Sigmoid colon (tissue), 7 donors: ENCODE results near the gene MOG. TPM values are rescaled to one million over a fixed set of nuclear protein-coding genes. Genes with fewer than 3 reads are reported as not detected.
A peak's percentile ranks its signal among the peaks of the same experiment; 100 is the strongest.

Experiments
- DNase-seq: peaks from one replicate; pipeline ENCODE4 v3.0.0-alpha.2; 2019
- H3K27ac ChIP-seq, 4 donors: fragments of 200-600 bp; sonication (generic); one replicate each; pipeline ENCODE4 v1.5.1; 2016 to 2019; ENCODE audit warnings: mild to moderate bottlenecking in 1 of 4
- H3K27me3 ChIP-seq, 3 donors: fragments of 200-600 bp; sonication (generic); one replicate each; pipeline ENCODE4 v1.5.1; 2019; ENCODE audit warnings: mild to moderate bottlenecking in 1 of 3
- H3K36me3 ChIP-seq, 4 donors: fragments of 200-600 bp; sonication (generic); one replicate each; pipeline ENCODE4 v1.5.1; 2016 to 2019
- H3K4me1 ChIP-seq, 4 donors: fragments of 200-600 bp; sonication (generic); one replicate each; pipeline ENCODE4 v1.5.1; 2017 to 2019
- H3K4me3 ChIP-seq, 4 donors: fragments of 200-600 bp; sonication (generic); one replicate each; pipeline ENCODE4 v1.5.1; 2017 to 2019; ENCODE audit warnings: mild to moderate bottlenecking in 2 of 4, moderate library complexity in 1 of 4
- H3K9me3 ChIP-seq, 4 donors: fragments of 200-600 bp in 3 of 4; sonication (generic) in 3 of 4; one replicate each; pipeline versions ENCODE4 v1.5.1 to v1.6.1; 2013 to 2019
- CTCF ChIP-seq, 4 experiments: fragments of 450-650 bp in 3 of 4; fragments of 200-600 bp in 1 of 4; IDR thresholded peaks; one replicate each; pipeline ENCODE4 v1.5.1; 2016 to 2019; ENCODE audit warnings: antibody characterized with exemption in 4 of 4, mild to moderate bottlenecking in 3 of 4, moderate library complexity in 2 of 4
- EP300 ChIP-seq, 4 donors: sonication (generic); formaldehyde crosslinking; IDR thresholded peaks; one replicate each; pipeline ENCODE4 v1.6.1; 2017; ENCODE audit warnings: antibody characterized with exemption in 4 of 4
- POLR2A ChIP-seq, 2 donors: fragments of 450-650 bp; IDR thresholded peaks; one replicate each; pipeline ENCODE4 v1.6.1; 2016; ENCODE audit warnings: antibody characterized with exemption in 2 of 2, mild to moderate bottlenecking in 2 of 2, moderate library complexity in 2 of 2
- POLR2AphosphoS5 ChIP-seq, 4 donors: sonication (generic); formaldehyde crosslinking; IDR thresholded peaks; one replicate each; pipeline ENCODE4 v1.6.1; 2017; ENCODE audit warnings: antibody characterized with exemption in 4 of 4
- WGBS, 2 donors: extraction: QIAGEN DNeasy Blood & Tissue Kit; methylation state at CpG; one replicate each; pipeline ENCODE4 v1.1.7; 2013; 5-methylcytosine and 5-hydroxymethylcytosine counted together
- intact Hi-C: fragments of 100-400 bp; cut with DNase I; formaldehyde crosslinking; loops from one replicate; pipeline ENCODE4 v1.15.1; 2023
- polyA plus RNA-seq, 3 donors: library from polyadenylated mRNA; stranded (reverse); fragments of 200-250 nt; gene quantifications; one replicate each; pipeline ENCODE4 v1.2.3, GENCODE V29; 2013
- total RNA-seq, 4 donors: library from RNA; depleted of rRNA; stranded (reverse); fragments of >200 nt; gene quantifications; one replicate each; pipeline ENCODE4 v1.1.0, GENCODE V29; 2016
- donor health status: healthy with polysubstance abuse.
- donor health status: Bipolar disorder and iron deficiency.
- donor health status: healthy.

Gene MOG
- total and polyA plus RNA-seq, 7 donors: 0.22 TPM; not detected in 6

- Histone ChIP-seq H3K4me3 (no peak overlapping the region), H3K4me1 (peaks cover 0 to 43% (median 40%) of the 10 kb centered on the region in 4 donors), H3K9me3 (no peaks in the 10 kb centered on the region), H3K27me3 (no peaks in the 10 kb centered on the region), H3K27ac (no peak overlapping the region), H3K36me3 (no peaks in the 10 kb centered on the region)
- intact Hi-C loops: loop anchor here (10.0 kb wide), 1 partner anchor 435 kb away; the partner anchor contains the start of genes POLR1H and PPP1R11
- 84 to 85% methylated on average over 2 of the region's 2 CpGs for WGBS, 2 donors
- DNase-seq: no peak
- no peak for TF ChIP-seq CTCF (IDR thresholded peaks at IDR 0.05)
Observed at GRCh38 chr6:29629571-29629970, 27.3 kb upstream of the MOG start.

- 87 to 91% methylated on average over 9 of the region's 9 CpGs for WGBS, 2 donors
- Histone ChIP-seq H3K4me3 (no peak overlapping the region), H3K27me3 (no peaks in the 10 kb centered on the region), H3K36me3 (no peaks in the 10 kb centered on the region), H3K4me1 (peaks cover 0 to 43% (median 40%) of the 10 kb centered on the region in 4 donors), H3K27ac (no peak overlapping the region), H3K9me3 (no peaks in the 10 kb centered on the region)
- intact Hi-C loops: loop anchor here (5.0 kb wide), 1 partner anchor 117 kb away; no protein-coding TSS in a partner anchor
- TF ChIP-seq CTCF (IDR thresholded peaks at IDR 0.05) (no peak), POLR2A (IDR thresholded peaks at IDR 0.05) (no peak), POLR2AphosphoS5 (IDR thresholded peaks at IDR 0.05) (no peak), EP300 (IDR thresholded peaks at IDR 0.05) (no peak)
- no peak for DNase-seq
Observed at GRCh38 chr6:29630315-29630714, 26.6 kb upstream of the MOG start.

- TF ChIP-seq CTCF (IDR thresholded peaks at IDR 0.05) (no peak), POLR2A (IDR thresholded peaks at IDR 0.05) (no peak), POLR2AphosphoS5 (IDR thresholded peaks at IDR 0.05) (no peak), EP300 (IDR thresholded peaks at IDR 0.05) (no peak)
- WGBS, 2 donors: 59 to 61% methylated on average over 14 of the region's 14 CpGs
- H3K27me3 ChIP-seq: no peaks in the 10 kb centered on the region
- no peak for DNase-seq
- H3K9me3 ChIP-seq: no peaks in the 10 kb centered on the region
- peaks cover 0 to 43% (median 40%) of the 10 kb centered on the region in 4 donors for H3K4me1 ChIP-seq
- peak overlapping the region in 1 of 4 donors; percentile 90 for H3K27ac ChIP-seq
- intact Hi-C loops: loop anchor here (5.0 kb wide), 1 partner anchor 116 kb away; no protein-coding TSS in a partner anchor
- no peaks in the 10 kb centered on the region for H3K36me3 ChIP-seq
- H3K4me3 ChIP-seq: peak overlapping the region in 1 of 4 donors; percentile 81
Observed at GRCh38 chr6:29631209-29631810, 25.6 kb upstream of the MOG start.

- WGBS, 2 donors: 3% methylated on average over 52 to 53 of the region's 53 CpGs
- Histone ChIP-seq H3K27ac (peak overlapping the region; percentile 88 to 90 (median 89)), H3K4me3 (peak overlapping the region; percentile 76 to 89 (median 79)), H3K36me3 (no peaks in the 10 kb centered on the region), H3K4me1 (peaks cover 0 to 43% (median 38%) of the 10 kb centered on the region in 4 donors), H3K27me3 (no peaks in the 10 kb centered on the region), H3K9me3 (no peaks in the 10 kb centered on the region)
- no peak for TF ChIP-seq EP300 (IDR thresholded peaks at IDR 0.05)
- TF ChIP-seq POLR2AphosphoS5 (IDR thresholded peaks at IDR 0.05): no peak
- DNase-seq: peak; percentile 91
- intact Hi-C loops: loop anchor here (2.0 to 5.0 kb wide), 2 partner anchors 19 to 115 kb away; no protein-coding TSS in a partner anchor
Observed at GRCh38 chr6:29631860-29632731, 24.8 kb upstream of the MOG start.
